ENCODE results near the gene TMC4.
A peak's percentile ranks its signal among the peaks of the same experiment; 100 is the strongest.

- peak in 1 of 5 experiments; percentile 24 for TF ChIP-seq CTCF (IDR thresholded peaks at IDR 0.05)
- TF ChIP-seq EP300 (IDR thresholded peaks at IDR 0.05; ENCODE audit: low read depth), result no peak
- peak; percentile 73 for TF ChIP-seq POLR2A (IDR thresholded peaks at IDR 0.05)
- TF ChIP-seq POLR2AphosphoS5 (IDR thresholded peaks at IDR 0.05), result peak; percentile 85 to 96 (median 92)
These were observed 57.6 kb downstream of the TMC4 start, which contains the start of the genes PRPF31 and TFPT for GRCh38 chr19:54115109-54116063.
